Colonic mucosa (tissue), 4 donors: Measurements from ENCODE around the gene DRC3. TPM values are rescaled to one million over a fixed set of nuclear protein-coding genes. Genes with fewer than 3 reads are reported as not detected.
A peak's percentile ranks its signal among the peaks of the same experiment; 100 is the strongest.

Experiments
- DNase-seq: peaks from one replicate; pipeline ENCODE4 v3.0.0-alpha.2; 2020
- H3K27ac ChIP-seq: fragments of 200-600 bp; one replicate; pipeline ENCODE4 v1.8.0; 2021
- H3K27me3 ChIP-seq: fragments of 200-600 bp; one replicate; pipeline ENCODE4 v1.8.0; 2021
- H3K36me3 ChIP-seq: fragments of 200-600 bp; one replicate; pipeline ENCODE4 v1.8.0; 2021
- H3K4me1 ChIP-seq: fragments of 200-600 bp; one replicate; pipeline ENCODE4 v1.8.0; 2021; ENCODE audit warnings: mild to moderate bottlenecking
- H3K4me3 ChIP-seq: fragments of 200-600 bp; one replicate; pipeline ENCODE4 v1.8.0; 2021
- H3K9ac ChIP-seq, 2 donors: one replicate each; pipeline ENCODE4 v1.7.0; 2013; ENCODE audit warnings: control low read depth in 2 of 2, low read depth in 2 of 2, low read length in 2 of 2
- H3K9me3 ChIP-seq: fragments of 200-600 bp; one replicate; pipeline ENCODE4 v1.8.0; 2021
- intact Hi-C: fragments of 100-400 bp; cut with DNase I; formaldehyde crosslinking; loops from one replicate; pipeline ENCODE4 v1.14.1; 2022
- total RNA-seq, 2 donors: library from RNA; stranded (reverse); fragmentation: NEBNext Ultra II Directional in 1 of 2; extraction: Animal tissue kit (Norgen Biotek cat#: 25700) in 1 of 2; gene quantifications; one replicate each; pipeline ENCODE4 v1.2.1, GENCODE V29; 2021
- TF ChIP-seq, protein P1 (sequence below): fragments of 200-600 bp; IDR thresholded peaks from one replicate; pipeline ENCODE4 v1.8.0; 2022; ENCODE audit warnings: antibody characterized with exemption, mild to moderate bottlenecking
- donor health status: healthy.
- donor health status: DM: no; HTN: no; CAD: no.
- donor health status: DM: no; HTN: no; CAD: no.

DRC3 gene
- total RNA-seq, 2 donors from 2014 or later, result 0.79 to 1.1 TPM

DNA sequence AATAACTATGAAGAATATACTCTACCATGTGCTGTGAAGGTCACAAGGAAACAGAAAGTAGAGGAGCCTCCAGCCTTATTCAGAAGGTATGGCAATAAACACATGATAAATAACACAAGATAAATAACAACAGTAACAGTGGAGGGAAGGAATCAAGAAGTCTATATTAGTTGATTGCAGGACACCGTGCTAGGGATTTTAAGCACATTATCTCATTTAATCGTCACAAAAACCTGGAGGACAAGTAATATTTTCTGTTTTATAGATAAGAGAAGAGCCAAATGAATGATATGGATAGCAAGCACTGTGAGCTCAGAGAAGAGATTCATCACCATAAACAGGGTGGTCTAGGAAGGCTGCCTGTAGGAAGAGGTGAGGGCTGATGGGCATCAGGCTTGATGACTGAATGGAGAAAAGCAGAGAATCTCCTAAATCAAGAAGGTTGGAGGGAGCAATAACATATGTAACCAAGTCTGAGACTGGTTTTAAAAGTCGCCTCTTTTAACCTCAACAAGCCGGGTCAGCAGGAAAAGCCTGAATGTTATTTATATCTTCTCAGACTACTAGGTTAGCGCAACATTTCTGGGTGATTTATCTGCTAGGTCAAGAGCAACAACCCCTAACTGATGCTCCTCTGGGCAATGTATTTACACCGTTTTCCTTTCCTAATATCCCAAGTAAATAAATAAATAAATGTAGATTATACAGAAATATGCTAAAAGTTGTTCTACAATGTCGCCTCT, 8.8 kb upstream of the DRC3 start:
- no peak for DNase-seq
- H3K27me3 ChIP-seq, result no peaks in the 10 kb centered on the region
- H3K9me3 ChIP-seq, result no peaks in the 10 kb centered on the region
- H3K9ac ChIP-seq, result no peak overlapping the region
- no peak overlapping the region for H3K27ac ChIP-seq
- no peak overlapping the region for H3K4me3 ChIP-seq
- H3K36me3 ChIP-seq, result no peaks in the 10 kb centered on the region
- peaks cover 9% of the 10 kb centered on the region for H3K4me1 ChIP-seq
- TF ChIP-seq, protein P1, sequence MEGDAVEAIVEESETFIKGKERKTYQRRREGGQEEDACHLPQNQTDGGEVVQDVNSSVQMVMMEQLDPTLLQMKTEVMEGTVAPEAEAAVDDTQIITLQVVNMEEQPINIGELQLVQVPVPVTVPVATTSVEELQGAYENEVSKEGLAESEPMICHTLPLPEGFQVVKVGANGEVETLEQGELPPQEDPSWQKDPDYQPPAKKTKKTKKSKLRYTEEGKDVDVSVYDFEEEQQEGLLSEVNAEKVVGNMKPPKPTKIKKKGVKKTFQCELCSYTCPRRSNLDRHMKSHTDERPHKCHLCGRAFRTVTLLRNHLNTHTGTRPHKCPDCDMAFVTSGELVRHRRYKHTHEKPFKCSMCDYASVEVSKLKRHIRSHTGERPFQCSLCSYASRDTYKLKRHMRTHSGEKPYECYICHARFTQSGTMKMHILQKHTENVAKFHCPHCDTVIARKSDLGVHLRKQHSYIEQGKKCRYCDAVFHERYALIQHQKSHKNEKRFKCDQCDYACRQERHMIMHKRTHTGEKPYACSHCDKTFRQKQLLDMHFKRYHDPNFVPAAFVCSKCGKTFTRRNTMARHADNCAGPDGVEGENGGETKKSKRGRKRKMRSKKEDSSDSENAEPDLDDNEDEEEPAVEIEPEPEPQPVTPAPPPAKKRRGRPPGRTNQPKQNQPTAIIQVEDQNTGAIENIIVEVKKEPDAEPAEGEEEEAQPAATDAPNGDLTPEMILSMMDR, result no peak
- intact Hi-C loops, result no loop called here

DNA sequence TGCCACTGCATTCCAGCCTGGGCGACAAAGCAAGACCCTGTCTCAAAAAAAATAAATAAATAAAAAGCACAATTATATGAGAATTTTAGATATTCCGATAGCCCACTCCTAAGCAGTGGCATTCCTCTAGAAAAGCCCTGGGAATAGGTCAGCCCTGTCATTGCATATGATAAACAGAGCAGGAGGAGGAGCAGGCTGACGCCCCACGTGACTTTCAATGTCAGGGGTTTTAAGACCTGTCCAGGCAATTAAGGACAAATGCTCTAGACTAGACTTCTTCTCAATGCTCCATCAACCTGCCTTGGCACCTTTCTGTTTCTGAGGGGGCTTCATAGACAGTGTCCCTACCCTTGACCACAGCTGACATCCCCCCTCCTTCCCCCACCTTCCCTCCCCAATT, 8.0 kb upstream of the DRC3 start:
- no peak overlapping the region for H3K4me3 ChIP-seq
- no peak for DNase-seq
- peaks cover 9% of the 10 kb centered on the region for H3K4me1 ChIP-seq
- no peak overlapping the region for H3K9ac ChIP-seq
- H3K27ac ChIP-seq, result no peak overlapping the region
- H3K27me3 ChIP-seq, result no peaks in the 10 kb centered on the region
- no peaks in the 10 kb centered on the region for H3K9me3 ChIP-seq
- TF ChIP-seq, protein P1, result no peak
- intact Hi-C loops, result no loop called here
- H3K36me3 ChIP-seq, result no peaks in the 10 kb centered on the region

DNA sequence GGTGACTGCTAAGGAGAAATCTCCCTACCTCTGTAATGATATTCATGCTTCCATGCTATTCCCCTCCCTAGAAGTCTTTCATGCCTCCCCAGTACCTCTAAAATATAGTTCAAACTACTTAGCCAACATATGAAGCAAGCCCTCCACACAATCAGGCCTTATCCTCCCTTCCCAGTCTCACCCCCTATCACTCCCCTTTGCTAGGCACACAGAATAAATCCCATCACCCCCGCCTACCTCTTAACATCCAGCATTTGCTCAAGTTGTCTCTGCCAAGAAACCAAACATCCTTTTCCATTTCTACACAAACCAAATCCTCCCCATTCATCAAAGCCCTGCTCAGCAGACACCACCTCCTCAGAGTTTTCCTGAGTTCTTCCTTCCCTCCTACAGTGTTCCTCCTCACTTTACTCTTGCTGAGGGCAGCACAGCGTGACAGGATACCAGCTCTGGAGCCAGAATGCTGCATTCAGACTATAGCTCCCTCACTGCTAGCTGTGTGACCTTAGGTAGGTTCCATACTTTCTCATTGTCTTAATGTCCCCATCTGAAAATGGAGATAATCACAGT, 7.4 kb upstream of the DRC3 start:
- TF ChIP-seq, protein P1, result no peak
- Histone ChIP-seq H3K27me3 (no peaks in the 10 kb centered on the region), H3K4me3 (no peak overlapping the region), H3K9ac (no peak overlapping the region), H3K27ac (no peak overlapping the region), H3K9me3 (no peaks in the 10 kb centered on the region), H3K36me3 (no peaks in the 10 kb centered on the region), H3K4me1 (peaks cover 6% of the 10 kb centered on the region)
- intact Hi-C loops, result no loop called here
- DNase-seq, result no peak

DNA sequence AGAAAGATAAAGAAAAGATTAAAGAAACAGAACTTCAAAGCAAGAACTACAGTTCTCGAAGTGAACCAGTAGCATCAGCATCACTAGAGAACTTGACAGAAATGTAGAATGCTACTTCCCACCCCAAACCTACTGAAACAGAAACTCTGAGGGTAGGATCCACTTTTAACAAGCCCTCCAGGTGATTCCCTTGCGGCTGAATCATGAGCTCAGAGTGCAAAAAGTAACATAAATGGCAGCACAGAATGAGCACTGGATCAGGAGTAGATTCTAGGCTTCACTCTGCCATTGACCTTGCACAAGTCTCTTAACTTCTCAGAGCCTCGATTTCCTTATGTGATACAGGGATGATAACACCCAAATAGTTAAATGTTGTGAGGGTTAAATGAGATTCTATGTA, 6.3 kb upstream of the DRC3 start:
- Histone ChIP-seq H3K4me3 (no peak overlapping the region), H3K9ac (no peak overlapping the region), H3K9me3 (no peaks in the 10 kb centered on the region), H3K4me1 (peaks cover 3% of the 10 kb centered on the region), H3K27ac (no peak overlapping the region), H3K27me3 (no peaks in the 10 kb centered on the region), H3K36me3 (no peaks in the 10 kb centered on the region)
- DNase-seq, result no peak
- TF ChIP-seq, protein P1, result no peak
- intact Hi-C loops, result no loop called here

DNA sequence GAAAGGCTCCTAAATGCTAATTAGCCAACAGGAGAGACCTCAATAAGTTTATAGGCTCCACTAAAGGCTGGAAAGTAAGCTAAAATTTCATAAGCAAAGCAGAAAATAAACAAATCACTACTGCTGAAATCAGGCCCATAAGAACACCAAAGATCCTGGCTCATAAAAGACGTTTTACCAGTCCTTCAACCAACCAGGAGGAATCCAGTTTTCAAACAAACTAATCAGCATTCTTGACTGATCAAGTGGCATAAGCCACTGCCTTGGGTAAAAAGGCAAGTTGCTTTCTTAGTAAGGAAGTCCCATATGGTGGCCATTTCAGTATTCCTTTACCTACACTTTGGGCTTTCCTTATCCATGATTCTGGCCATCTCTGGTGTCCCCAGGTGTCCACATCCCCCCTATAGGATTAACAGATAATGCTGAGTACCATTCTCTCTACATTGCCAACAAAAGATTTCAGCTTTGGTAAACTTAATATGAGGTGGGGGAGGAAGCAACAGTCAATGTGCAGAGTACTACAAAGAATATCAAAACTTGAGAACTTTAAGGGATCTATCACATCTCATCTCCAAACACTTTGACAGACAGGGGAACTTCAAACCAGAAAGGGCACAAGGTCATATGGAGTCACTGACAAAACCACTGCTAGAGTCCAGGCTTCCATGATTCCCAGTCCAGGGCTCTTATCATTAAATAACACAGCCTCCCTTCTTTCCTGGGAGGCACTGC, 1.8 kb upstream of the DRC3 start:
- TF ChIP-seq, protein P1, result no peak
- H3K4me3 ChIP-seq, result peak overlapping the region; percentile 97
- H3K27me3 ChIP-seq, result no peaks in the 10 kb centered on the region
- intact Hi-C loops, result no loop called here
- DNase-seq, result no peak
- H3K36me3 ChIP-seq, result no peaks in the 10 kb centered on the region
- peaks cover 3% of the 10 kb centered on the region for H3K4me1 ChIP-seq
- no peaks in the 10 kb centered on the region for H3K9me3 ChIP-seq
- H3K27ac ChIP-seq, result no peak overlapping the region
- peak overlapping the region; percentile 77 to 85 for H3K9ac ChIP-seq
